Measurements from ENCODE around the gene TRIP6.

DNA sequence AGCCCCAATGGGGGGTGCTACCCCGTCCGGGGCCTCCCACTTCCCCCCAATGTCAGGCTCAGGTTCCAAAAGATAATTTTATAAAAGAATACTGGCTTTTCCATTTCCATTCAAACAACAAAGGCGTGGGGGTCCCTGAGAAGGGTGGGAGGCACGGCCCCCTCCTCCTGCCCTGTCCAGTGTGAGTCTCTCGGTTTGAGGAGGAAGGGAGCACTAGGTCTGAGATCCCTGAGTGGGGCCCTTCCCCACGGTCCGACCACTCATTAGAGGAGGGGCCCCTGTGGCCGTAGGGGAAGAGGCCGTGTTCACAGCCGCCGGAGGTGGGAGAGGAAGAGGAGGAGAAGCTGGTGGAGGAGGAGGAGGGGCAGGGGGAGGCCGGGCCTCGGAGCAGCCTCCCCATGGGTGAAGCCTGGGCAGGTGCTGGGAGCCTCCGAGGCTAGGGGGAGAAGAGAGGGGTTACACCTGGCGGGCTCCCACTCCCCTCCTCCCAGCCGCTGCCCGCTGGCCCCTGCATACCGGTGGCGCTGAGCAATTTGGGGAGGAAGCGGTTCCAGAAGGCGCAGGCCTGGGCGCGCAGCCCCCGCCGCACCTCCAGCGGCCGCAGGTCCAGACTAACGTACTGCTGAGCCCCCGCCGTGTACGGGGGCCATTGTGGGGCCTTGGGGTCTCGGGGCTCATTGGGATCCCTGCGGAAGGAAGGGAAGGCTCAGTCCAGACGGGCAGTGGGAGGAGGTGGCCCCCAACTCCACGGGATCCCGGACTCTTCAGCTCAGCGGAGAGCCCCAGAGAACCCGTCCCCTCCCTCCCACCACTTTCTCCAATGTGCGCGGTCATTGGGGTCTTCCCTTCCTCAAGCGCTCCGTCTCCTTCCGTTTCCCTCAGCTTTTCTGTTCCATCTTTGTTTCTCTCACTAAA, 23.7 kb downstream of the TRIP6 start:
- no peak for TF ChIP-seq CTCF (IDR thresholded peaks at IDR 0.05)
- TF ChIP-seq POLR2A (IDR thresholded peaks at IDR 0.05): no peak
